WI38 (cell line): ENCODE data around the gene RERE.

ENCODE experiments used
- H3K4me3 ChIP-seq: 2 replicates; pipeline ENCODE4 v1.5.1; 2011; ENCODE audit warnings: low read depth, mild to moderate bottlenecking, control low read depth, low read length
- TF ChIP-seq, protein P1 (sequence below): IDR thresholded peaks from 2 replicates; pipeline ENCODE4 v1.5.1; 2012; ENCODE audit warnings: low read depth, mild to moderate bottlenecking, control low read depth, low read length

Gene RERE

DNA sequence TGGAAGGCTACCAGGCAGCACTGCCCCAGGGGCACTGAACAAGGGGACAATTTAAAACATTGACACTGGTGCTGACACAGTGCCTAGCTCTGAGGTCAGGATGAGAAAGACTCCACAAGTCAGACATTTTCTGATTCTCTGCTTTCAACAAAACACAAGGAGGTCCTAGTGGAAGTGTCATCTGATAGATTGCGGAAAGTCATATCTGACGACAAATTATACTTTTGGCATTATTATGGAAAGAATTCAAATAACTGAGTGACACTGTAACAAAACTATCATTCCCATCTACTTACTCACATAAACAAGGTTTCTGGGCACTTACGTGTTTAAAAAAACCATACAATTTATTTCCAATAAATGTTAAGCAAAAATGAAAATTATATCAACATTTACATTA lies 376.0 kb downstream of the RERE start:
- TF ChIP-seq, protein P1, sequence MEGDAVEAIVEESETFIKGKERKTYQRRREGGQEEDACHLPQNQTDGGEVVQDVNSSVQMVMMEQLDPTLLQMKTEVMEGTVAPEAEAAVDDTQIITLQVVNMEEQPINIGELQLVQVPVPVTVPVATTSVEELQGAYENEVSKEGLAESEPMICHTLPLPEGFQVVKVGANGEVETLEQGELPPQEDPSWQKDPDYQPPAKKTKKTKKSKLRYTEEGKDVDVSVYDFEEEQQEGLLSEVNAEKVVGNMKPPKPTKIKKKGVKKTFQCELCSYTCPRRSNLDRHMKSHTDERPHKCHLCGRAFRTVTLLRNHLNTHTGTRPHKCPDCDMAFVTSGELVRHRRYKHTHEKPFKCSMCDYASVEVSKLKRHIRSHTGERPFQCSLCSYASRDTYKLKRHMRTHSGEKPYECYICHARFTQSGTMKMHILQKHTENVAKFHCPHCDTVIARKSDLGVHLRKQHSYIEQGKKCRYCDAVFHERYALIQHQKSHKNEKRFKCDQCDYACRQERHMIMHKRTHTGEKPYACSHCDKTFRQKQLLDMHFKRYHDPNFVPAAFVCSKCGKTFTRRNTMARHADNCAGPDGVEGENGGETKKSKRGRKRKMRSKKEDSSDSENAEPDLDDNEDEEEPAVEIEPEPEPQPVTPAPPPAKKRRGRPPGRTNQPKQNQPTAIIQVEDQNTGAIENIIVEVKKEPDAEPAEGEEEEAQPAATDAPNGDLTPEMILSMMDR, result no peak
- H3K4me3 ChIP-seq, result no peak overlapping the region

DNA sequence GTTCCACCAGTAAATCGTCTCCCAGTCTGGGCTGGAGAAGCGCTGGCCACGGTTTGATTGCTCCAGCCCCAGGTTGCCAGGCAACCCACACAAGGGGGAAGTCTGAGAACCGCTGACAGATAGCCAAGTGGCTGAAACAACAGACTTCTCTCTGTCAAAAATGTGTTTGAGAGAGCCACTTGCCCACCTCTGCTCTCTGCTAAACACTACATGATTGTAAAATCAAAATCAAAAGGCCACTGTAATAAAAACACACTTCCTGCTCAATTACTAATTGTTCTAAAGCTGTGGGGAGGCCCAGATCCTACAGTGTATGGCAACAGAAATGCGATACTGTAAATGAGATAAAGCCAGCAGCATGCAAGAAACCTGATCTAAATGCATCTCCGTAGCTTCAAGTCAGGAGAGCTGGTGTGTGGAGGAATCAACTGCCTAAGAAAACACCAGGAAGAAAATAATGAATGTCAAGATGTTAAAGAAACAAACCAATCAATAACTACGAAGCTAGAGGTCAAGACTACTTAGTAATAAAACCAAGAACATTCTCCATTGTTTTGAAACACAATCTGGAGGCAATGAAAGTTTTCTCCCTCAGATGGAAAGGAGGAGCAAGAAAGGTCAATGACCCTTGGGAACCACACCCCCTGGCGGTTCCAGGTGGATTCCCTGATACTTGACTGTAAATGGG lies 378.3 kb downstream of the RERE start:
- TF ChIP-seq, protein P1, result no peak
- 0 out of 2 replicates have a peak overlapping the region, but pooled peaks have one; percentile 2 for H3K4me3 ChIP-seq

DNA sequence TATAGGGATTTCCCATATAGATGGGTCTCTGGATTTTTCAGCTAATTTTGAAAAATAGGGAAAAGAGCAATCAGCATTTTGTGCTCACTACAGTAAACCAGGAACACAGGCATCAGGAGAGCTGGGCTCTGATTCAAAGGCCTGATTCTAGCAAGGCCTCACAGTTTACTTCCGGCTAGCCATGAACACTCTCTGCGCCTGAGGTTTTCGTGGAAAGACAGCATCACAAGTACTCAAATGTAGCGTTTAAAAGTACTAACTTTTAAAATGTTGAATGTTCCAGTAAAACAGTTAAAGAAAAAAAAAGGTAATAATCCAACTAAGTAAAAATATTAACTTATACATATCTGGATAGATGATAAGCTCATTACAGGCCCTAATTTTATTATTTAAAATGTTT lies 379.0 kb downstream of the RERE start:
- TF ChIP-seq, protein P1, result no peak
- no peak overlapping the region for H3K4me3 ChIP-seq

DNA sequence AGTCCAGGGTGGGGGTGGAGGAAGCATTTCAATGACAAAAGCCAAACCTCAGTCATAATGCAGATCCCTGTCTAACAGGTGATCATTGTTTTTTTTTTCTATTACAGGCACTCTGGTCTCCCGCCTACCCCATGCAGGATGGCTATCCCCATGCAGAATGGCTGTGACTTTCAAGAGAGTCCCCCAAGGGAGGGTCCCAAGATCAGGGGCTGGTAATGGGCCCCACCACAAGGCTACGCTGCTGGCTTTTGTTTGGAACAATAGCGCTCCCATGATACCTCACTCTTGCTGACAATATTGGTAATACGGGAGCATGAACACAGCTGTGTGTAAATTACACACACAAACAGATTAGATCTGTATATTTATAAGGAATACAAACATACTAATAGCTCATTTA lies 380.1 kb downstream of the RERE start:
- TF ChIP-seq, protein P1, result no peak
- no peak overlapping the region for H3K4me3 ChIP-seq

DNA sequence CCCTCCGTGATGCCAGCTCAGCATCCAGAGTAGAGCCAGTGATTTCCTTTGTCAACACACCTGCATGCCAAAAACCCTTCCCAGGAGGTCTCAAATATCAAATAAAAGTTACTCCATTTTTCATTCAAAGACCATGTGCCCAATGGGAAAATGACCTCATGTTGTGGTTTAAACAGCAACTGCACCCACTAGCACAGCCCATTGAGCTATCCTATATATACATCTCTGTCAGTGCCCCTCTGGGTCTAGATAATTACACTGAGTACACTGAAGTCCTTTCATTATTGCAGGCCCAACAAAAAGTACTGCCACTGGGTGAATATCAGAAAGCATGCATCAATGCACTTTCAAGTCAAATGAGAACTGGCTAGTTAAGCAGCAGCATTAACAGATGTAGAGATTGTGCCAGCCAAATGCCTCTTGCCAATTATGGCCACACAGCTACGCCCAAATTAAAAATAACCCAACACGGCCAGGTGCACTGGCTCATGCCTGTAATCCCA lies 381.8 kb downstream of the RERE start:
- TF ChIP-seq, protein P1, result no peak
- H3K4me3 ChIP-seq, result no peak overlapping the region

DNA sequence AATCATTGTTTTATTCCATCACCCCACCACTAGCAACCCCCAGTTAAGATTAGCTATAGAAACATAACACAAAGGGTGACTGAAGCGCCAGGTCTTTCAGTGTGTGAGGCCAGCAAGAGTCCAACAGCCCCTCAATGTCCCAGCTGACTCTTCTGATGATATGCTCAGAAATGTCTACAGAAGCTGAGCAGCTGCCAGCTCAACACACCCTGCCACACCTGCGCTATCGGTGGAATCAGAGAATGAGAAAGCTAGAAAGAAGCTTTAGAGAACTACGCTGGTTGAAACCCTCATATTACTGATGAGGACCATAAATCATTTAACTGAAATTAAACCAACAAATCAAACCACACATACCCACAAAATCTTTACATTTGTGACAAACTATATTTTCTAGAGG lies 383.3 kb downstream of the RERE start:
- TF ChIP-seq, protein P1, result no peak
- no peak overlapping the region for H3K4me3 ChIP-seq

DNA sequence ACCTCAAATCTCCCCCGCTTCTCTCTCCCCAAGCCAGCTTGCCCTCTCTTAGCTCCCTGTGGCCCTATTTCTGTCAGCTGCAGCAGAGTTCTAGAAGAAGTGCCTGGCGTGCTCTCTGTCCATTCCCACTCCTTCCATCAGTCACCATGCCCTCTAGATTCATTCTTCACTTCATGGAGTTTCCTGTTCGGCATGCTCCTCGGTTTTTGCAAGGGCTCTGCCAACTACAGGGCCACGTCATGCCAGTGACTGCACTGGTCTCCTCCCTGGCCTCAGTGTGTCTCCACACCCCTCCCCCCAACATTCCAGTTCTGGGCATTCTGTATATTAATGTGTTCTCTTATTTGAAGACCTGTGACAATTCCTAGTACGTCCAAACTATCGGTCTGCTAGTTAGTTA lies 385.7 kb downstream of the RERE start:
- TF ChIP-seq, protein P1, result no peak
- H3K4me3 ChIP-seq, result no peak overlapping the region
